Measurements from ENCODE around the gene RPRD2. TPM values are rescaled to one million over a fixed set of nuclear protein-coding genes. Genes with fewer than 3 reads are reported as not detected.

Gene RPRD2
- total and polyA plus RNA-seq, 12 donors: 7.3 to 44.5 (median 23.5) TPM

- intact Hi-C loops (cut with DNase I): no loop called here
- H3K27me3 ChIP-seq: no peaks in the 10 kb centered on the region
- WGBS, 4 donors: 65 to 100% (median 92%) methylated on average over 2 of the region's 2 CpGs
- no peaks in the 10 kb centered on the region for H3K9me3 ChIP-seq (replicated peaks in 1 of 3)
- TF ChIP-seq POLR2A (IDR thresholded peaks at IDR 0.05) (no peak), CTCF (IDR thresholded peaks at IDR 0.05) (no peak)
- no peak overlapping the region for H3K4me3 ChIP-seq
- peaks cover 0 to 6% of the 10 kb centered on the region in 2 donors for H3K36me3 ChIP-seq (replicated peaks in 1 of 2)
- peaks cover 13 to 27% of the 10 kb centered on the region in 2 donors for H3K4me1 ChIP-seq (replicated peaks in 1 of 2)
- no peak overlapping the region for H3K27ac ChIP-seq
- DNase-seq: no peak
Observed at GRCh38 chr1:150512846-150513245, 148.9 kb downstream of the RPRD2 start.

- intact Hi-C loops (cut with DNase I): no loop called here
- Histone ChIP-seq H3K27ac (no peak overlapping the region), H3K27me3 (no peaks in the 10 kb centered on the region), H3K9me3 (replicated peaks in 1 of 3) (no peaks in the 10 kb centered on the region), H3K4me3 (no peak overlapping the region), H3K36me3 (replicated peaks in 1 of 2) (peaks cover 0 to 6% of the 10 kb centered on the region in 2 donors), H3K4me1 (replicated peaks in 1 of 2) (peaks cover 13 to 23% of the 10 kb centered on the region in 2 donors)
- WGBS, 4 donors: 90 to 96% (median 94%) methylated on average over 7 of the region's 7 CpGs
- no peak for TF ChIP-seq CTCF (IDR thresholded peaks at IDR 0.05)
- no peak for TF ChIP-seq POLR2A (IDR thresholded peaks at IDR 0.05)
- DNase-seq: no peak
Observed at GRCh38 chr1:150513351-150513791, 149.4 kb downstream of the RPRD2 start.

DNA sequence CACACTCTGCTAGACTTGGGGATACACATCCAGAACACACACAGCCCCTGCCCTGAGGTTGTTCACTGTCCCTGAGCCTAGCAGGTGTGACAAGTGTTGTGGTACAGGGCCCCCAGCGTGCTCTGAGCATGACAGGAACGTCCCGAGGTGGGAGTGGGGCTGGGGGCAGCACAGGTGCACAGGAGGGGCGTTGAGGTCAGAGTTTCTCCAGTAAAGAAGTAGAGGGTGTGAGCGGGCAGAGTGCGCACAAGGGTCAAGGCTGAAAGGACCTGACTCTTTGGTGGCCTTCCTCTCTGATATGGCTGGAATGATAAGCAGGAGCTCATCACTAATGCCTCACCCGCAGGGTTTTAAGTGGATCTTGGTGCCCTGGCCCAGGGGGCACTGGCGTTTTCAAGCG lies 150.3 kb downstream of the RPRD2 start:
- no peak for DNase-seq
- intact Hi-C loops (cut with DNase I): no loop called here
- TF ChIP-seq POLR2A (IDR thresholded peaks at IDR 0.05) (no peak), CTCF (IDR thresholded peaks at IDR 0.05) (no peak)
- H3K4me1 ChIP-seq (replicated peaks in 1 of 2): peaks cover 13 to 16% of the 10 kb centered on the region in 2 donors
- H3K36me3 ChIP-seq (replicated peaks in 1 of 2): peaks cover 0 to 6% of the 10 kb centered on the region in 2 donors
- H3K4me3 ChIP-seq: no peak overlapping the region
- no peak overlapping the region for H3K27ac ChIP-seq
- no peaks in the 10 kb centered on the region for H3K27me3 ChIP-seq
- WGBS, 4 donors: 76 to 83% (median 80%) methylated on average over 9 of the region's 9 CpGs
- H3K9me3 ChIP-seq (replicated peaks in 1 of 3): no peaks in the 10 kb centered on the region

DNA sequence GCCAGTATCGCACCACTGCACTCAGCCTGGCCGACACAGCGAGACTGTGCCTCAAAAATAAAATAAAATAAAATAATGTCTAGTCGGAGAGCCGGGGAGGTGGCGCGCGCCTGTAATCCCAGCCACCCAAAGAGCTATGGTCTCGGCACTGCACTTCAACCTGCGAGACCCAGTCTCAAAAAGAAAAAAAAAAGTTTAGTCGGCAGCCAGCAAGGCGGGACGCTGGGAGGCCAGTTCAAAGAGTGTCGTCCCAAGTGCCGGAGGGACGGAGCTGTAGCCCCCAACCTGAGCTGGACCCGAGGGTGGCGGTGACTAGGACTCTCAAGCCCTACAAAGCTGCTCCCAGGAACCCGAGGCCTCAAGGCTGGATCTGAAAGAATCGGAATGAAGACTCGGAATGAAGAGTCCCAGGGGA lies 151.0 kb downstream of the RPRD2 start:
- no peaks in the 10 kb centered on the region for H3K9me3 ChIP-seq (replicated peaks in 1 of 3)
- no peak for DNase-seq
- H3K4me1 ChIP-seq (replicated peaks in 1 of 2): peaks cover 13 to 16% of the 10 kb centered on the region in 2 donors
- no peaks in the 10 kb centered on the region for H3K27me3 ChIP-seq
- H3K36me3 ChIP-seq (replicated peaks in 1 of 2): peaks cover 0 to 6% of the 10 kb centered on the region in 2 donors
- TF ChIP-seq CTCF (IDR thresholded peaks at IDR 0.05) (no peak), POLR2A (IDR thresholded peaks at IDR 0.05) (no peak)
- peak overlapping the region; percentile 29 to 88 (median 80) for H3K27ac ChIP-seq
- WGBS, 4 donors: 18 to 24% (median 21%) methylated on average over 21 of the region's 21 CpGs
- peak overlapping the region in 2 of 4 donors; percentile 45 to 69 for H3K4me3 ChIP-seq
- intact Hi-C loops (cut with DNase I): no loop called here
